Activated T-cell treated with anti-CD3 and anti-CD28 coated beads, Interleukin-2, amount 50 U/mL, for 48 hours (primary cell): ENCODE data around the gene MAP1B.

Experiments used
- DNase-seq, 2 experiments: peaks; one replicate each; pipeline ENCODE4 v3.0.0-alpha.2; 2020

Gene MAP1B

GRCh38 chr5:72199681-72200080 is 92.4 kb downstream of the MAP1B start:
- no peak for DNase-seq

GRCh38 chr5:72202331-72202825 is 95.1 kb downstream of the MAP1B start:
- no peak for DNase-seq

- DNase-seq, result no peak
These were observed 96.1 kb downstream of the MAP1B start for GRCh38 chr5:72203251-72203845.

- no peak for DNase-seq
These were observed 97.7 kb downstream of the MAP1B start for GRCh38 chr5:72204946-72205345.

- DNase-seq, result no peak
These were observed 98.2 kb downstream of the MAP1B start for GRCh38 chr5:72205431-72206009.

- no peak for DNase-seq
These were observed 98.9 kb downstream of the MAP1B start for GRCh38 chr5:72206160-72206559.

GRCh38 chr5:72206994-72207393 is 99.7 kb downstream of the MAP1B start:
- DNase-seq, result no peak

GRCh38 chr5:72208324-72208926 is 101.2 kb downstream of the MAP1B start:
- DNase-seq, result no peak

- DNase-seq, result no peak
These were observed 102.2 kb downstream of the MAP1B start for GRCh38 chr5:72209147-72210115.

- no peak for DNase-seq
These were observed 103.8 kb downstream of the MAP1B start for GRCh38 chr5:72210888-72211678.

GRCh38 chr5:72212171-72212570 is 104.9 kb downstream of the MAP1B start:
- no peak for DNase-seq

GRCh38 chr5:72213482-72213881 is 106.2 kb downstream of the MAP1B start:
- no peak for DNase-seq

GRCh38 chr5:72214168-72214567 is 106.9 kb downstream of the MAP1B start:
- no peak for DNase-seq

- DNase-seq, result no peak
These were observed 109.5 kb downstream of the MAP1B start for GRCh38 chr5:72216756-72217155.

GRCh38 chr5:72221099-72221498 is 113.8 kb downstream of the MAP1B start:
- DNase-seq, result no peak

- no peak for DNase-seq
These were observed 114.3 kb downstream of the MAP1B start for GRCh38 chr5:72221541-72221940.

GRCh38 chr5:72222521-72222920 is 115.2 kb downstream of the MAP1B start:
- no peak for DNase-seq

- no peak for DNase-seq
These were observed 116.1 kb downstream of the MAP1B start for GRCh38 chr5:72223371-72223770.

- no peak for DNase-seq
These were observed 117.7 kb downstream of the MAP1B start for GRCh38 chr5:72224946-72225463.

- no peak for DNase-seq
These were observed 118.5 kb downstream of the MAP1B start for GRCh38 chr5:72225741-72226140.

- no peak for DNase-seq
These were observed 119.7 kb downstream of the MAP1B start for GRCh38 chr5:72226950-72227349.

- DNase-seq, result no peak
These were observed 121.7 kb downstream of the MAP1B start for GRCh38 chr5:72228960-72229359.
